Breast epithelium (tissue), 3 donors: ENCODE measurements around the gene PPP2R3B.
"Not testable (repeated sequence)": the region's sequence is repeated elsewhere in the genome, so short reads cannot be mapped to it uniquely, and the experiment has no call there.

Experiments used
- POLR2A ChIP-seq: fragments of 450-650 bp; IDR thresholded peaks from one replicate; pipeline ENCODE4 v1.6.1; 2016; ENCODE audit warnings: antibody characterized with exemption, mild to moderate bottlenecking, moderate library complexity
- POLR2AphosphoS5 ChIP-seq, 3 donors: sonication (generic); formaldehyde crosslinking; IDR thresholded peaks; one replicate each; pipeline ENCODE4 v1.6.1; 2017; ENCODE audit warnings: antibody characterized with exemption in 3 of 3
- TF ChIP-seq, protein P1 (sequence below), 3 donors: fragments of 450-650 bp; IDR thresholded peaks; one replicate each; pipeline ENCODE4 v1.5.1; 2016 to 2017; ENCODE audit warnings: antibody characterized with exemption in 3 of 3, mild to moderate bottlenecking in 3 of 3, moderate library complexity in 3 of 3

- TF ChIP-seq, protein P1, sequence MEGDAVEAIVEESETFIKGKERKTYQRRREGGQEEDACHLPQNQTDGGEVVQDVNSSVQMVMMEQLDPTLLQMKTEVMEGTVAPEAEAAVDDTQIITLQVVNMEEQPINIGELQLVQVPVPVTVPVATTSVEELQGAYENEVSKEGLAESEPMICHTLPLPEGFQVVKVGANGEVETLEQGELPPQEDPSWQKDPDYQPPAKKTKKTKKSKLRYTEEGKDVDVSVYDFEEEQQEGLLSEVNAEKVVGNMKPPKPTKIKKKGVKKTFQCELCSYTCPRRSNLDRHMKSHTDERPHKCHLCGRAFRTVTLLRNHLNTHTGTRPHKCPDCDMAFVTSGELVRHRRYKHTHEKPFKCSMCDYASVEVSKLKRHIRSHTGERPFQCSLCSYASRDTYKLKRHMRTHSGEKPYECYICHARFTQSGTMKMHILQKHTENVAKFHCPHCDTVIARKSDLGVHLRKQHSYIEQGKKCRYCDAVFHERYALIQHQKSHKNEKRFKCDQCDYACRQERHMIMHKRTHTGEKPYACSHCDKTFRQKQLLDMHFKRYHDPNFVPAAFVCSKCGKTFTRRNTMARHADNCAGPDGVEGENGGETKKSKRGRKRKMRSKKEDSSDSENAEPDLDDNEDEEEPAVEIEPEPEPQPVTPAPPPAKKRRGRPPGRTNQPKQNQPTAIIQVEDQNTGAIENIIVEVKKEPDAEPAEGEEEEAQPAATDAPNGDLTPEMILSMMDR (IDR thresholded peaks at IDR 0.05), result not testable (repeated sequence)
- TF ChIP-seq POLR2AphosphoS5 (IDR thresholded peaks at IDR 0.05); POLR2A: not testable (repeated sequence)
Observed at GRCh38 chrX:432666-433065, 46.0 kb upstream of the PPP2R3B start.
